HepG2 (cell line): ENCODE data around the gene RAB43. TPM values are rescaled to one million over a fixed set of nuclear protein-coding genes. Genes with fewer than 3 reads are reported as not detected.

Source experiments
- GLI4 ChIP-seq: sonication (generic); formaldehyde crosslinking; IDR thresholded peaks from 2 replicates; pipeline ENCODE4 v1.5.1; 2020; ENCODE audit warnings: missing genetic modification reagents, mild to moderate bottlenecking, moderate library complexity, borderline replicate concordance
- HNRNPH1 ChIP-seq: fragments of 200-400 bp; formaldehyde crosslinking; optimal IDR thresholded peaks from 2 replicates; pipeline ENCODE3; 2017; ENCODE audit warnings: mild to moderate bottlenecking, low read depth, low read length
- HOXA5 ChIP-seq: sonication (generic); formaldehyde crosslinking; IDR thresholded peaks from 2 replicates; pipeline ENCODE4 v1.4.0; 2020; ENCODE audit warnings: missing genetic modification reagents
- KDM4B ChIP-seq: sonication (generic); formaldehyde crosslinking; IDR thresholded peaks from 2 replicates; pipeline ENCODE4 v1.4.0; 2020; ENCODE audit warnings: missing genetic modification reagents
- KMT2B ChIP-seq: IDR thresholded peaks from 2 replicates; pipeline ENCODE4 v1.6.1; 2016; ENCODE audit warnings: missing genetic modification reagents, missing compliant biosample characterization
- MEIS2 ChIP-seq: sonication (generic); formaldehyde crosslinking; IDR thresholded peaks from 2 replicates; pipeline ENCODE4 v1.9.0; 2021; ENCODE audit warnings: mild to moderate bottlenecking, missing genetic modification reagents
- NFE2L1 ChIP-seq: sonication (generic); formaldehyde crosslinking; IDR thresholded peaks from 2 replicates; pipeline ENCODE4 v1.4.0; 2020; ENCODE audit warnings: missing genetic modification reagents, mild to moderate bottlenecking, borderline replicate concordance
- SALL1 ChIP-seq: sonication (generic); formaldehyde crosslinking; IDR thresholded peaks from 2 replicates; pipeline ENCODE4 v1.8.0; 2022; ENCODE audit warnings: mild to moderate bottlenecking, missing genetic modification reagents
- SIN3A ChIP-seq: IDR thresholded peaks from 2 replicates; pipeline ENCODE4 v1.6.1; 2011; ENCODE audit warnings: low read depth, mild to moderate bottlenecking, control low read depth, low read length, borderline replicate concordance
- ZNF160 ChIP-seq: sonication (generic); formaldehyde crosslinking; IDR thresholded peaks from 2 replicates; pipeline ENCODE4 v1.8.0; 2022; ENCODE audit warnings: mild to moderate bottlenecking, inconsistent platforms, missing genetic modification reagents
- ZNF224 ChIP-seq: sonication (generic); formaldehyde crosslinking; IDR thresholded peaks from 2 replicates; pipeline ENCODE4 v1.5.0; 2020; ENCODE audit warnings: mild to moderate bottlenecking, missing genetic modification reagents
- ZNF251 ChIP-seq: sonication (generic); formaldehyde crosslinking; IDR thresholded peaks from 2 replicates; pipeline ENCODE4 v1.9.0; 2021; ENCODE audit warnings: mild to moderate bottlenecking, missing genetic modification reagents
- ZNF501 ChIP-seq: sonication (generic); formaldehyde crosslinking; IDR thresholded peaks from 2 replicates; pipeline ENCODE4 v1.5.1; 2020; ENCODE audit warnings: mild to moderate bottlenecking, moderate library complexity, missing genetic modification reagents
- polyA plus RNA-seq, 8 experiments: library from polyadenylated mRNA; depleted of rRNA in 3 of 8; stranded (reverse) in 7 of 8; unstranded in 1 of 8; fragments of >200 nt; fragmentation: Illumina TruSeq in 4 of 8; extraction: Trizol in 4 of 8; gene quantifications; 2 replicates each; pipeline versions ENCODE4 v1.2.1 to v1.2.3, GENCODE V29; 2011 to 2016; ENCODE audit warnings: low read depth in 4 of 8, missing spikeins in 1 of 8, mixed read lengths in 1 of 8; ENCODE audit not compliant: insufficient read depth in 1 of 8
- total RNA-seq, 5 experiments: library from RNA; depleted of rRNA; stranded (reverse); fragments of >200 nt; fragmentation: Illumina TruSeq; extraction: Trizol; gene quantifications; 2 replicates each; pipeline ENCODE4 v1.2.3, GENCODE V29; 2016; ENCODE audit warnings: low read depth in 1 of 5
- TF ChIP-seq, protein P1 (sequence below): sonication (generic); formaldehyde crosslinking; IDR thresholded peaks from 2 replicates; pipeline ENCODE4 v1.4.0; 2020; ENCODE audit warnings: mild to moderate bottlenecking, missing genetic modification reagents
- TF ChIP-seq, protein P2 (sequence below): sonication (generic); formaldehyde crosslinking; IDR thresholded peaks from 2 replicates; pipeline ENCODE4 v1.5.1; 2020; ENCODE audit warnings: mild to moderate bottlenecking, missing genetic modification reagents, moderate library complexity
- TF ChIP-seq, protein P3 (sequence below): fragments of 450-650 bp; IDR thresholded peaks from 2 replicates; pipeline ENCODE4 v1.6.1; 2016
- TF ChIP-seq, protein P4 (sequence below): sonication (generic); formaldehyde crosslinking; IDR thresholded peaks from 2 replicates; pipeline ENCODE4 v1.4.0; 2020; ENCODE audit warnings: low read depth, mild to moderate bottlenecking, missing genetic modification reagents
- TF ChIP-seq, protein P5 (sequence below): sonication (generic); formaldehyde crosslinking; IDR thresholded peaks from 2 replicates; pipeline ENCODE4 v1.9.0; 2022; ENCODE audit warnings: low read depth, missing genetic modification reagents
- TF ChIP-seq, protein P6 (sequence below): sonication (generic); formaldehyde crosslinking; IDR thresholded peaks from 2 replicates; pipeline ENCODE4 v1.9.0; 2021; ENCODE audit warnings: missing genetic modification reagents, borderline replicate concordance

Gene RAB43
- total and polyA plus RNA-seq, 2 of the 13 experiments (the other 11 are each of a cell fraction or from before 2014, with no cell fraction given), result 11.8 to 18.4 TPM

DNA sequence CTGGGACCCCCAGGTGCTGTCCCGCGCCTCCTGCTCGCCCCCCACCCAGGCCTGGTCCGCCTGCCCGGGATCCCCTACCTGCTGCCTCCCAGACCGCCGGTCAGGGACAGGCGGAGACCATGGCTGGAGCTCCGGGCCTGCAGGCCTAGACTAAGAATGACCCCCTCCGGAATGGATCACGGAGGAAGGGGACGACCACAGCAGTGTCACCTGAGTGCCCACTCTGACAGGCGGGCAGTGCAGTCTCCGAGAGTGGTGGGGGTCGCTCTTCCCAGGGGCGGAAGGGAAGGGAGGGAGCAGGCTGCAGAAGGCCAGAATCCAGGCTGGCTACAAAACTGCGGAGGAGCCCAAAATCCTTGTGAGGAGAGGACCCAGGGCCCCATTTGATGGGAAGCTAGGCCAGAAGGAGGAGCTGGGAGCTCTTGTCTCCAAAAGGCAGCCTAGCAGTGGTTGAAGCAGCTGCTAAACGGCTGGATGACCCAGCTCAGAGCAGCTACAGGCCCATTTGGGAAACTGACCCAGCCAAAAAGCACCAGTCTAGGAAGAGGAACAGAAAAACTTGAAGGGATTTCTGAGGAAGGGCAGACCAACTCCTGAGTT is 908 bp upstream of the RAB43 start (continued):
- TF ChIP-seq, protein P1, sequence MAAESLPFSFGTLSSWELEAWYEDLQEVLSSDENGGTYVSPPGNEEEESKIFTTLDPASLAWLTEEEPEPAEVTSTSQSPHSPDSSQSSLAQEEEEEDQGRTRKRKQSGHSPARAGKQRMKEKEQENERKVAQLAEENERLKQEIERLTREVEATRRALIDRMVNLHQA, result no peak
- peak; percentile 57; the same call in 1 of the 2 replicates for TF ChIP-seq GLI4 (CRISPR knock-in tag)
- no peak for TF ChIP-seq MEIS2 (CRISPR knock-in tag)
- TF ChIP-seq SALL1, result peak; percentile 26; the same call in 1 of the 2 replicates
- TF ChIP-seq, protein P2, sequence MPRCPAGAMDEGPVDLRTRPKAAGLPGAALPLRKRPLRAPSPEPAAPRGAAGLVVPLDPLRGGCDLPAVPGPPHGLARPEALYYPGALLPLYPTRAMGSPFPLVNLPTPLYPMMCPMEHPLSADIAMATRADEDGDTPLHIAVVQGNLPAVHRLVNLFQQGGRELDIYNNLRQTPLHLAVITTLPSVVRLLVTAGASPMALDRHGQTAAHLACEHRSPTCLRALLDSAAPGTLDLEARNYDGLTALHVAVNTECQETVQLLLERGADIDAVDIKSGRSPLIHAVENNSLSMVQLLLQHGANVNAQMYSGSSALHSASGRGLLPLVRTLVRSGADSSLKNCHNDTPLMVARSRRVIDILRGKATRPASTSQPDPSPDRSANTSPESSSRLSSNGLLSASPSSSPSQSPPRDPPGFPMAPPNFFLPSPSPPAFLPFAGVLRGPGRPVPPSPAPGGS (CRISPR knock-in tag), result 0 out of 2 replicates have a peak, but pooled peaks have one; percentile 41
- no peak for TF ChIP-seq KDM4B (CRISPR knock-in tag)
- peak; percentile 52; the same call in 1 of the 2 replicates for TF ChIP-seq ZNF501
- TF ChIP-seq HOXA5 (CRISPR knock-in tag), result no peak
- TF ChIP-seq, protein P3, sequence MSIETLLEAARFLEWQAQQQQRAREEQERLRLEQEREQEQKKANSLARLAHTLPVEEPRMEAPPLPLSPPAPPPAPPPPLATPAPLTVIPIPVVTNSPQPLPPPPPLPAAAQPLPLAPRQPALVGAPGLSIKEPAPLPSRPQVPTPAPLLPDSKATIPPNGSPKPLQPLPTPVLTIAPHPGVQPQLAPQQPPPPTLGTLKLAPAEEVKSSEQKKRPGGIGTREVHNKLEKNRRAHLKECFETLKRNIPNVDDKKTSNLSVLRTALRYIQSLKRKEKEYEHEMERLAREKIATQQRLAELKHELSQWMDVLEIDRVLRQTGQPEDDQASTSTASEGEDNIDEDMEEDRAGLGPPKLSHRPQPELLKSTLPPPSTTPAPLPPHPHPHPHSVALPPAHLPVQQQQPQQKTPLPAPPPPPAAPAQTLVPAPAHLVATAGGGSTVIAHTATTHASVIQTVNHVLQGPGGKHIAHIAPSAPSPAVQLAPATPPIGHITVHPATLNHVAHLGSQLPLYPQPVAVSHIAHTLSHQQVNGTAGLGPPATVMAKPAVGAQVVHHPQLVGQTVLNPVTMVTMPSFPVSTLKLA, result no peak
- 0 out of 2 replicates have a peak, but pooled peaks have one; percentile 34 for TF ChIP-seq SIN3A
- no peak for TF ChIP-seq ZNF251 (CRISPR knock-in tag)
- no peak for TF ChIP-seq ZNF224 (CRISPR knock-in tag)
- TF ChIP-seq, protein P4, sequence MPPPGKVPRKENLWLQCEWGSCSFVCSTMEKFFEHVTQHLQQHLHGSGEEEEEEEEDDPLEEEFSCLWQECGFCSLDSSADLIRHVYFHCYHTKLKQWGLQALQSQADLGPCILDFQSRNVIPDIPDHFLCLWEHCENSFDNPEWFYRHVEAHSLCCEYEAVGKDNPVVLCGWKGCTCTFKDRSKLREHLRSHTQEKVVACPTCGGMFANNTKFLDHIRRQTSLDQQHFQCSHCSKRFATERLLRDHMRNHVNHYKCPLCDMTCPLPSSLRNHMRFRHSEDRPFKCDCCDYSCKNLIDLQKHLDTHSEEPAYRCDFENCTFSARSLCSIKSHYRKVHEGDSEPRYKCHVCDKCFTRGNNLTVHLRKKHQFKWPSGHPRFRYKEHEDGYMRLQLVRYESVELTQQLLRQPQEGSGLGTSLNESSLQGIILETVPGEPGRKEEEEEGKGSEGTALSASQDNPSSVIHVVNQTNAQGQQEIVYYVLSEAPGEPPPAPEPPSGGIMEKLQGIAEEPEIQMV (CRISPR knock-in tag), result no peak
- no peak for TF ChIP-seq KMT2B (CRISPR knock-in tag)
- no peak for TF ChIP-seq HNRNPH1
- no peak for TF ChIP-seq ZNF160
- TF ChIP-seq, protein P5, sequence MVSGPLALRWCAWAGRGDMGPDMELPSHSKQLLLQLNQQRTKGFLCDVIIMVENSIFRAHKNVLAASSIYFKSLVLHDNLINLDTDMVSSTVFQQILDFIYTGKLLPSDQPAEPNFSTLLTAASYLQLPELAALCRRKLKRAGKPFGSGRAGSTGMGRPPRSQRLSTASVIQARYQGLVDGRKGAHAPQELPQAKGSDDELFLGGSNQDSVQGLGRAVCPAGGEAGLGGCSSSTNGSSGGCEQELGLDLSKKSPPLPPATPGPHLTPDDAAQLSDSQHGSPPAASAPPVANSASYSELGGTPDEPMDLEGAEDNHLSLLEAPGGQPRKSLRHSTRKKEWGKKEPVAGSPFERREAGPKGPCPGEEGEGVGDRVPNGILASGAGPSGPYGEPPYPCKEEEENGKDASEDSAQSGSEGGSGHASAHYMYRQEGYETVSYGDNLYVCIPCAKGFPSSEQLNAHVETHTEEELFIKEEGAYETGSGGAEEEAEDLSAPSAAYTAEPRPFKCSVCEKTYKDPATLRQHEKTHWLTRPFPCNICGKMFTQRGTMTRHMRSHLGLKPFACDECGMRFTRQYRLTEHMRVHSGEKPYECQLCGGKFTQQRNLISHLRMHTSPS (CRISPR knock-in tag), result no peak
- TF ChIP-seq NFE2L1 (CRISPR knock-in tag), result no peak; the same call in 1 of the 2 replicates
- TF ChIP-seq, protein P6, sequence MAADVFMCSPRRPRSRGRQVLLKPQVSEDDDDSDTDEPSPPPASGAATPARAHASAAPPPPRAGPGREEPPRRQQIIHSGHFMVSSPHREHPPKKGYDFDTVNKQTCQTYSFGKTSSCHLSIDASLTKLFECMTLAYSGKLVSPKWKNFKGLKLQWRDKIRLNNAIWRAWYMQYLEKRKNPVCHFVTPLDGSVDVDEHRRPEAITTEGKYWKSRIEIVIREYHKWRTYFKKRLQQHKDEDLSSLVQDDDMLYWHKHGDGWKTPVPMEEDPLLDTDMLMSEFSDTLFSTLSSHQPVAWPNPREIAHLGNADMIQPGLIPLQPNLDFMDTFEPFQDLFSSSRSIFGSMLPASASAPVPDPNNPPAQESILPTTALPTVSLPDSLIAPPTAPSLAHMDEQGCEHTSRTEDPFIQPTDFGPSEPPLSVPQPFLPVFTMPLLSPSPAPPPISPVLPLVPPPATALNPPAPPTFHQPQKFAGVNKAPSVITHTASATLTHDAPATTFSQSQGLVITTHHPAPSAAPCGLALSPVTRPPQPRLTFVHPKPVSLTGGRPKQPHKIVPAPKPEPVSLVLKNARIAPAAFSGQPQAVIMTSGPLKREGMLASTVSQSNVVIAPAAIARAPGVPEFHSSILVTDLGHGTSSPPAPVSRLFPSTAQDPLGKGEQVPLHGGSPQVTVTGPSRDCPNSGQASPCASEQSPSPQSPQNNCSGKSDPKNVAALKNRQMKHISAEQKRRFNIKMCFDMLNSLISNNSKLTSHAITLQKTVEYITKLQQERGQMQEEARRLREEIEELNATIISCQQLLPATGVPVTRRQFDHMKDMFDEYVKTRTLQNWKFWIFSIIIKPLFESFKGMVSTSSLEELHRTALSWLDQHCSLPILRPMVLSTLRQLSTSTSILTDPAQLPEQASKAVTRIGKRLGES (CRISPR knock-in tag), result no peak
